Islet precursor cell (in vitro differentiated cells): ENCODE data around the gene CDKAL1.
"Not testable (repeated sequence)": the region's sequence is repeated elsewhere in the genome, so short reads cannot be mapped to it uniquely, and the experiment has no call there.

Source experiments
- DNase-seq: peaks from one replicate; pipeline ENCODE4 v3.0.0-alpha.2; 2018

CDKAL1 gene

DNA sequence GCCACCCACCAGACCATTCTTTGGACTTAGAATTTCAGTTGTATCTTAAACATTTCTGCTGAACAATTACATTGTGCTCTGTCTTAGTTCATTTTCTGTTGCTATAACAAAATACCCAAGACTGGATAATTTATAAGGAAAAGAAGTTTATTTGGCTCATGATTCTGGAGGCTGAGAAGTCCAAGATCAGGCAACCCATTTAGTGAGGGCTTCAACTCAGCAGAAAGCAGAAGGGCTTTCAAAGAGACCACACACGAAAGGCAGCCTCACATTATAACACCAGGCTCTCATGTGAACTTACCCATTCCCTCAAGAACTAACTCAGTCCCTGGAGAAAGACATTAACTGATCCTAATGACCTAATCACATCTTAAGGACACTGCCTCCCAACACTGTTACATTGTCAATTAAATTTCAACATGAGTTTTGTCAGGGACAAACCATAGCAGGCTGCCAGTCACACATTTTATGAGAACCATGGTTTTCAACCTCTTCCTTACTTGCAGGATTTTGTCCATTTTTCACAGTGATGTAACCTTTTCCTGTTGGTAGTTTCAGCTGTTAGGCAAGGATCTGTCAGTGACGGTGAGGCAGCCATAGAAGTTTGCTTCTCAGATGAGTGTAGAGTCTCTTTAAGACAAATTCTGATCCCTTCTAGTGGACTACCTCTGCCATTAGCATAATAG lies 659.7 kb downstream of the CDKAL1 start:
- DNase-seq = no peak

DNA sequence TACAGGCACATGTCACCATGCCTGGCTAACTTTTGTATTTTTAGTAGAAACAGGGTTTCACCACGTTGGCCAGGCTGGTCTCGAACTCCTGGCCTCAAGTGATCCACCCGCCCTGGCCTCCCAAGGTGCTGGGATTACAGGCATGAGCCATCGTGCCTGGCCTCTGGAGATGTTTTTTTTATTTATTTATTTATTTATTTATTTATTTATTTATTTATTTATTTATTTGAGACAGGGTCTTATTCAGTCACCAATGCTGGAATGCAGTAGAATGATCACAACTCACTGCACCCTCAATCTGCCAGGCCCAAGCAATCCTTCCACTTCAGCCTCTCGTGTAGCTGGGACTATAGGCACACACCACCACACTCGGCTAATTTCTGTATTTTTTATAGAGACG lies 661.0 kb downstream of the CDKAL1 start:
- DNase-seq = not testable (repeated sequence)

DNA sequence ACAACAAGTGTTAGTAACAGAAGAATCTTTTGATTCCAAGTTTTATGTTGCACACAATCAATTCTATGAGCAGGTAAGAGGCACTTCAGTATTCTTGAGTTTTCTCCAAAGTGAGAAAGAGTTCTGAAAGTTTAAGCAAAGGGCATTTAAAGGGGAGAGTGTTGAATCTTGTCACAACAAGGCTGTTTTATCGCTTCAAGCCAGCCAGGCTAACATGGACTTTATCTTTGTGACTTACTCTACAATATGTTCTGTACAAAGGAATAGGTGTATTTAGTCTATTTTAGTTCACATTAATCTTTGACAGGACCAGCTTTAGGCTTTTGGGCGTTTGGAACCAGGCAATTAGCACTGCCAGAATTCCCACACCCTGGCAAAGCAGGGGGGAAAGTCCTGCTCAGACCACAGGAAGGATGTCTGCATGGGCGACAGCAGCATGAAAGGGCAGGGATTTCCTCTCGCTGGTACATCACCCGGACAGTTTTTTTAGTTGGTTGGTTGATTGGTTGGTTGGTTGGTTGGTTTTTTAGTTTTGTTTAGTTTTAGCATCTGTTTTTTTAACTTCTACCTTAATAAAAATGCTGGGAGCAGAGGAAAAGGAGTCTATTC lies 663.9 kb downstream of the CDKAL1 start:
- DNase-seq = no peak

DNA sequence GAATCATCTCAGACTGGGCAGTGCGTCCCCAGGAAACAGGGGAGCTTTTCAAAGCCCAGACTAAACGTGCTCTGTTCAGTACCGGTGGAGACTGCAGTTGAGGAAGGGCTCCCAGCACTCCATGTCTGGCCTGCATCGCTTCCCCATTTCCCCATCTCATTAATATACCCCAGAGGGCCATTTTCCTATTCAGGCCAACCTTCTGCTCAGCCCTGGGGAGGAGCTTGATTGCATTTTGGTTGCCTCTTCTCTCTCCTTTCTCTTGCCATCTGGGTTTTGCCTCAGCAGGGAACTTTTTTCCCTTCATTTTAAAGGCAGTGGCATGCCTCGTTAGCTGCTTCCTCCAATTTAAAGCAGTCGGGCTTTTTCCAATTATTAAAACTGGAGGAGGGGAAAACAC lies 665.0 kb downstream of the CDKAL1 start:
- DNase-seq = no peak

DNA sequence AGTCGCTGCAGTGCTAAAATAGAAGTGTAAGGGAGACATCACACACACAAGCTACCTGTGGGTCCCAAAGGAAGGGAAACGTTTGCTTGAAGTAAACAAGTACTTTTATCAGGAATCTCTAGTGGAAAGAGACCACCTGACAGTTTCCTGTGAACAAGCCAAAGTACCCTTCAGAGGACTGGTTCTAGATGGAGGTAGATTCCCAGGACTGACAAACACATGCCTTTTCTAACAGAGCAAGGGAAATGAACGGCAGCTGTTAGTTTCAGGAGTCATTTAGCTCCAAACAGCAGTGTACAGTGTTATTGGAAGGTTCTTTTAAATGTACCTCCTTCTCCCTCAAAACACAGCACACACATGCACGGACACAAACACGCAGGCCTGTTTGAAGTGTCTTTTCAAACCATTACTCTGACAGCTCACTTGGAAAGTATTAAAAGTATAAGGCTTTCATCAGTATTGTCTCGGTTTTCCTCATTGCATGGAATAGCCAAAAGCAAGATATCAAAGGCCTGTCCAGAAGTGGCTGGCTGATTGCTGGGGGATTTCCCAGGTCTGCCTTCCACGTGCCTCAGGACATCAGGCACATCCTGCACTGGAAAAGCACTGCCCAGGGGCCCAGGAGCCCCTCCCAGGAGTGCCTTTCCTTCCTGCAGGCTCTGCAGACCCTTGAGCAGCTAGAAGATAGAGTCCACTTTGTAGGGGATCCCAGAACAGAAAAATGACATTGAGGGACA lies 666.0 kb downstream of the CDKAL1 start:
- peak; percentile 77 for DNase-seq

DNA sequence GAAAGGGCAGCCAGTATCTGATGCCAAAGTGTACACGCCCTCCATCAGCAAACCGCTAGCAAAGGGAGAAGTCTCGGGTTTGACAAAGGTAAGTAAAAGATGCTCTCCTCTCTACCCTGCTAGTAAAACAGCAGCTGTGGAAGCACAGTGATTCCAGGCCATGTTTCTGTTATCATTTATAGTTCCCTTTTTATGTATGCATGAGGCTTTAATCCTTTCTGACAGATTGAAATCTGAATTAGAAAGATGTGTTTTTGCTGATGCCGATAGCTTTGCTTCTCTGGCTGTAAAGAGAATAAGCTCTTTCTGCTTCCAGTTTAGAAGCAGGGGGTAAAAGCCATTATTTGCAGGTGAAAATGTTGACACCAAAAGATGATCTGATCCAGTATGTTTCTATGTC lies 666.9 kb downstream of the CDKAL1 start:
- no peak for DNase-seq

DNA sequence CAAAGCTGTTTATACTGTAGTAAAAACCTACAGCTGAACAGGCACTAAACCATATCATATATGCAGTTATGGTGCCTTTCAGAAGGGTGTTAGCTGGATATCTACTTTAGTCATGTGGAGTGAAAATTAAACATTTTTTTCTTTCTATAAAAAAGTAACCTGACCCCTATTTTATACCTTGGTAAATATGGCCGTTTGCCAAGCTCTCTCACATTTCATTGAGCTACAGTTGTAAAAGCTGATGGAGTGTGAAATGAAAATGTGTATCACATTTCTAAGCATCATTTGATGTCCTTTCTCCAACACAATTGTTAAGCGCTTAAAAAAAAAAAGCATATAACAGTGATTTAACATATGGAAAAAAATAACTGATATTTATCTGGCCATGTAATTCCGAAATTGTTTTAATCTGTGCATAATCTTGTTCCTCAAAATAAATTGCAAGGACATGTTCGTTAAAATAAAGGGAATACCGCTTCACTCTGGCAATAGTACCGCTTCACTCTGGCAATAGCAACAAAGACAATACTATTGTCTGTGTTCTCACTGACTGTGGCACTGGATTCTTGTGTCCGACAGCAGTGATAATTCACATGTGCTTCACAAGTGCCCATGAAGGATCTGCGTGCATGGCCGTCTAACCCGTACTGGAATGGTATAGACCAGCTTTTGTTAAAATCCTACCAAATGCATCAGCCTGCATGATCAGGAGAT lies 667.5 kb downstream of the CDKAL1 start:
- DNase-seq = no peak

DNA sequence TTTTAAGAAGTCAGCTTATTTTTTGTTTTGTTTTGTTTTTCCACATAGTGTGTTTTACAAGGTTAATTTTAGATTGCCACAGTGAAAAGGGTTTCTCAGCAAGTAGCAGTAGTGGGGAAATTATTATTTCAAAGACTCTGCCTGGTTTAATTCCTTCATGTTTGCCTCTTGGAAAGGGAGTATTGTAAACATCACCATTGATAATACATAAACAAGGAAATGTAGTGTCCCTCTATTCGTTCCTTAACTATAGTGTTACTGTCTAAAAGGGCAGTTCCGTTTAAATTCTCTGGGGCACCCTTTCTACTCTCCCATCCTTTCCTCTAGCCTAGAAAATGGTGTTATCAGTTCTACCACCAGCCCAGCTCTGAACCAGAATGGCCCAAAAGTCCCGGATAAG lies 668.3 kb downstream of the CDKAL1 start:
- DNase-seq = no peak

DNA sequence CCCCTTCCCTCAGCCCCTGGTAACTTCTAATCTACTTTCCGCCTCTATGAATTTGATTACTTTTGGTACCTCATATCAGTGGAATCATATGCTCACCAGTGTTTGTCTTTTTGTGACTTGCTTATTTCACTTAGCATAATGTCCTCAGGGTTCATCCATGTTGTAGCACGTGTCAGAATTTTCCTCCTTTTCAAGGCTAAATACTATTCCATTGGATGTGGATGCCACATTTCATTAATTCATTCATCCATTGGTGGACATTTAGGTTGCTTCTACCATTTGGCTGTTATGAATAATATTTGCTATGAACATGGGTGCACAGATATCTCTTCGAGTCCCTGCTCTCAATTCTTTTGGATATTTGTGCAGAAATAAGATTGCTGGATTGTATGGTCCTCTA lies 670.7 kb downstream of the CDKAL1 start:
- DNase-seq = no peak

DNA sequence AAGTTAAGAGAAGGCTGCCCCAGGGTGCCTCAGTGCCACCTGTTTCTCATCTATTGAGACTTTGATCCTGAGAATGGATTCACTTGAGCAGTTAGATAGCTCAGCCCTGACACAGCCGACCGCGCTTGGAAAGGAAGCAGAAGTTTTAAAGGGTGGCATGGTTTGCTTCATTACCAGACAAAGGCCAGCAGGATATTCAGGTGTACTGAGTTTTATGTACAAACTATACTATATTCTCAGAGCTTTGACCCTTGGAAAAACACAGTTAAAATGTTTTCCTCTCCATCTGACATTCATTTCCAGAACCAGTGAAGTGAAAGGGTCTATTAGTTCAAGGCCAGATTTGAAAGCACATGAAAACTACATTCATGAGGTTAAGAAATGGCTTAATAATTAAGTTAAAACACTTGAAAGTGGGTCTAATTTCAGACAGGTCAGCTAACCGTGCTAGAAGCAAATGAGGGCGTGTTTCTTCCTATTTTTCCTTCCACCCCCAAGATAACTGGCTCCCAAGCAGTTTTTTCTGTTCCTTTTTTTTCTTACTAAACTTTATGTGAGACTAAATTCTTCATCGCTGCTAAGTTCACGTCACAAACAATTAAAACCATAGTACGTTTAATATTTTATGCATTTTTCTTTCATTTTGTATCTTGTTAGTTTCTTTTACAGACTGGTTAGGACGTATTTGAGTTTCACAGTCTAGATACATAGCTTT lies 674.0 kb downstream of the CDKAL1 start:
- no peak for DNase-seq

DNA sequence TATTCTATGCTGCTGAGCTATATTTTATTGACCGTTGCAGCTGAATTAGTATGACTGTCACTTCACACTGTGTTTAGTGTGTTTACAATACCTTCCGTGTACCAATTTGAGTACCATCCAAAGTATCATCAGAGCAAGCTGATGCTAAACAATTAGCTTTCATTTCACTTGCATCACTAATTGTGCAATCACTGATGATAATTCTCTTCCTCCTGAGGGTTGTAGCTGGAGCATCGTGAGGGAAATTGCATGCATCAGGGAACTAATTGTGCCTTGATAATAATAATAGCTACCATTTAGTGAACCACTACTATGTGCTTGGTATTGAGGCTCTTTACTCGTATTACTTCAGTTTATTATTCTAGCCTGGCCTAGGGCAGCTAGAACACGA lies 674.5 kb downstream of the CDKAL1 start:
- DNase-seq = no peak

DNA sequence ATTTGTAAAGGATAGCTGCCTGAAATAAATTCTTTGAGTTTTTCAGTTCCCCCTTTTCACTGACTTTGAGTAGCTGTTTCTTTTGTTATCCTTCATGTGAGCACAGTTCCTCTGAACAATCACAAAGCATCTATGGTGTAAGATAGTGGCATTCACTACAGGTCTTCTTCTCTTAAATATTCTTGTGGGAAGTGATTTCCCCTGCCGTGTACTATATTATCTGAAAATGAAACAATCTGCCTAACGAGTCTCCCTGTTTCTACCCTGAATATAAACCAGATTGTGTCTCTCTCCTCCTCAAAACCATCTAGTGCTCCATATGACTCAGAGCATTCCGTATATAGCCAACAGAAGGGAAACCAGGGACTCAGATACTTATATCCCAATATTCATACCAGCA lies 679.2 kb downstream of the CDKAL1 start:
- DNase-seq = no peak

DNA sequence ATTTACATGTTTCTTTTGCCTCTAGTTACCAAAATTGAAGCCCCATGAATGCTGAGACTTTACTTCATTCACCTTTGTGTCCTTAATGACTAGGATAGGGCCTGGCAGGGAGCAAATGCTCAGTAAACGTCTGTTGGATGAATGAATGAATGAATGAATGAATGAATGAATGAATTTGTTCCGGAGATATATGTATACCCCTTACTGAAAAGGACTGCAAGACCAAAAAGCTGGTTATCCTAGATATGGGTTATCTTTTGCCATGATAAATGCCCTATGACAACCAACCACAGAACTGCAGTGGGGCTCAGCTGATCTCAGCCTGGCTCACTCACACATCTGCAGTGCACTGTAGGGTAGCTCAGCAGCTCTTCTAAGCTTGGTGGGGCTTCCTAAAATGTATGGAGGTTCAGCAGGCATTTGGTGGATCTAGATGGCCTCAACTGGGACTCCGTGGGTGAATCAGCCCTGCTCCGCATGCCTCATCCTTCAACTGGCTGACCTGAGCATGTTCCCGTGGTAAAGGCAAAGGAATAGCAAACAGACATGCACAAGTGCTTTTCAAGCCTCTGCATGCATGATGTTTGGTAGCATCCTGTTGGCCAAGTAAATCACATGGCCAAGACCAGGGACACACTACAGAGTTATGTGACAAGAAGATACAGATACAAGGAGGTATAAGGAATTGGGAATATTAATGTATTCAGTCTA lies 680.6 kb downstream of the CDKAL1 start:
- DNase-seq = no peak

DNA sequence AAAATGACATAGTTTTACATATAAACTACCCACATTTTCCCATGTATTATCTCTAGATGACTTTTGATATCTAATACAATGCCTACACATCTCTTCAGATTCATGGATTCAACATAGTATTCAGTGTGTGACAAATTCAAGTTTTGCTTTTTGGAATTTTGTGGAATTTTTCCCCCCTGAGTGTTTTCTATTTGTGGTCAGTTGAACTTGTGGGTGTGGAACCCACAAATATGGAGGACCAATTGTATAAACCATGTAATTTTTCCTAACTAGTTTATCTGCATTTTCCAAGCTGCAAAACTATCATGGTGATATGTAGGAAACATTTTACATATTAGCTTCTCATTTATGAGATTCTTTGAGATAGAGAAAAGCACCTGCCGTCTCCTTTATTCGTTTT lies 685.0 kb downstream of the CDKAL1 start:
- DNase-seq = no peak

DNA sequence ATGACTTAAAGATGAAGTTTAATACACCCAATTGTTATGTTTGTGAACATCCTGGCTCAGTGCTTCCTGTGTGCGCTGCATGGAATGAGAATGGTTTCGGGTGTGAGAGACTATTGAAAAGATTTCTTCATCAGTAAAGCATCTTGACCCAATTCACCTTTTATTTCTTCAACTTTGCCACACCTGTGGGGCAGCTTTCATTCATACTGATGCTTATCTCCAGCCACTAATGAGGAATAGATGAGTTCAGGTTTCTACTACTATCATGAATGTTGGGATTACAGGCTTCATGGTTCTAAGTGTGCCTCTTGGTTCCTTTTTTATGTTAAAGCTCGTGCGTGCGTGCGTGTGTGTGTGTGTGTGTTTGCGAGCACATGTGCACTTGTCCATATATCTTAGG lies 685.6 kb downstream of the CDKAL1 start:
- DNase-seq = no peak

DNA sequence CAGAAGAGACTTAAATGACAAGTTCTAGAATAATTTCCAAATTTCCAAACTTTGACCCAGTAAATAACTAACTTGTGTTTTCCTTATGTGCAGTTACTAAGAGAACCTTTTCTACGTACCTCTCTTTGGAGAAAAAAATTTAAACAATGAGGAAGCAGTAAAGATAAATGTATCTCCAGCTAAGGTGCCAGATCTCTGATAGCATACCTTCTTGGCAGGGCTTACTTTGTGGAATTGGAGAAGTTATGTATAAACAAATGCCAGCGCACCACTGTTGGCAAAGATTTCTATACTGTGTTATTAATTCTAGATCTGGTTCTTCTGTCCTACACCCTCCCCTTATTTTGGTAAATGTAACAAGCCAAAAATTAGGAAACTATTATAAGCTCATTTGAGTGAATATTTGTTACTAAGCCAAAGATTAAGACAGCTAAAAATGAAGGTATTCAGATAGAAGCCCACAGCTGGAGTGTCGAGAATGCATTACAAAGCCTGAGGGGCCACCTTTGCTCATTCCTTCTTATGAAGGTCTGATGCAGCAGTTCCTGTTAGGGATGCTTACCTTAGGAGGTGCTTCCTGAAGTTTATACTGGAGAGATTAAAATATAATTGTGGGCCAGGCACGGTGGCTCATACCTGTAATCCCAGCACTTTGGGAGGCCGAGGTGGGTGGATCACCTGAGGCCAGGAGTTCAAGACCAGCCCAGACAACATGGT lies 686.2 kb downstream of the CDKAL1 start:
- no peak for DNase-seq

DNA sequence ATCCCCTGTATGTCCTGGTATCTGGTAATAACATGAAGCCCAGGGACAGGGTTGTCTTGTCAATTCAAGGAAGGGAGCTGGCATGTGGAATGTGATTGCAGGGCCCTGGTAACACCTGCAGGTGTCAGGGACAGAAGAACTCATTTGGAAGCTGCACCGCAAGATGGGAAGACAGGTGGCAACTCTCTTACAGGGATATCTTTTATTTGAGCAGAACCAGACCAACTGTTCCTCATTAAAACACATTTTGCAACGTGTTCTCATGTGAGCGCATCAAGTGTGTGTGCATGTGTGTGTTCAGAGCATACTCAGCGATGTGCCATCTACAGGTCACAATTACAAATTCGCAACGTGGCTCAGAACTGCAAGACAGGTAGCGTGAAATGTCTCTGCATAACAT lies 688.4 kb downstream of the CDKAL1 start:
- no peak for DNase-seq

DNA sequence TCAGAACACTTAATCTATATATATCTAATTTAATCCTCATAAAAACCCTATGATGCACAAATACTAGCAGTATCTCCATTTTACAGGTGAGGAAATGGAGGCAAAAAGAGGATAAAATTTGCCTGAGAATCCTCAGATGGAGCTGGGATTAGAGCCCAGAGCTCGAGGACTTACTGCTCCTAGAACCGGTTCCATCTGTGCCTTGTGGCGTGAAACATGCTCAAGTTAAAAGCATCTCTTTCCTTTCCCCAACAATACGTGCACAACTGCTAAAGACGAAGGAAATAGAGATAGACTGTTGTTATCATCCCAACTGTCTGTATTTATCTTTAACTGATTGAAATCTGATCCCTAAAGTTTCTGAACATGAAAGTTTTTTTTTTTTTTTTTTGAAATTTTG lies 691.7 kb downstream of the CDKAL1 start:
- DNase-seq = no peak

DNA sequence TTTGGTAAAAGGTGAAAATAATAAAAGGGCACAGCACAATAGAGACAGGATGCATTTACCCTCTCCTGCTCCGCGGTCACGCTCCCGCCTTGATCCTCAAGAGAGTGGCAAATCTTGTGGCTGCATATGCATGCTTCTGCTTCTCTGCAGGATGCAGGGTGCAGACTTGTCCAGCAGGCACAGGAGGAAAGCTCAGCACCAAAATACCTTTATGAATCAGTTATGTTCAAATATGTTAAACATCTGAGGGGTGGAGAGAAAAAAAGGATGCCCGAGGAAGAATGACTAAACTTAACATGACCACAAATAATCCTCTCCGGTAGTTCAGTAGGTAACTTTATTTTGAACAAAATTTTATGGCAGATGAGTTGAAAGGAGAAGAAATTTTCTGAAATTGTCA lies 693.2 kb downstream of the CDKAL1 start:
- no peak for DNase-seq

DNA sequence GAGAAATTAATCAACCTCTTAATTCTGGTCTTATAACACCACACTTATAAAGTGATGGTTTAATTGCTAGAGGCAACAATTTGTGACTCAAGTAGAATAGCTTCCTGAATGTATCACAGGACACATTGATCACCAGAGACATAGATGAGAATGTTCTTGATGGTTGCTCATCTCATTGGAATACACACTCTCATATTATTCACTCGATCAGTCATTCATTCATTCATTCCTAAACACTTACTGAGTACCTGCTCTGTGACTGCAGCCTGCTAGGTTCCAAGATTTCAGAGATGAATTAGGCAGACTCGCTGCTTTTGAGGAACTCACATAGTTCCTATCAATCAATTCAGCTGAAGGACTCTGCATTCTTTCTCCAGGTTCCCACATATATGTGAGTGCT lies 694.2 kb downstream of the CDKAL1 start:
- no peak for DNase-seq

DNA sequence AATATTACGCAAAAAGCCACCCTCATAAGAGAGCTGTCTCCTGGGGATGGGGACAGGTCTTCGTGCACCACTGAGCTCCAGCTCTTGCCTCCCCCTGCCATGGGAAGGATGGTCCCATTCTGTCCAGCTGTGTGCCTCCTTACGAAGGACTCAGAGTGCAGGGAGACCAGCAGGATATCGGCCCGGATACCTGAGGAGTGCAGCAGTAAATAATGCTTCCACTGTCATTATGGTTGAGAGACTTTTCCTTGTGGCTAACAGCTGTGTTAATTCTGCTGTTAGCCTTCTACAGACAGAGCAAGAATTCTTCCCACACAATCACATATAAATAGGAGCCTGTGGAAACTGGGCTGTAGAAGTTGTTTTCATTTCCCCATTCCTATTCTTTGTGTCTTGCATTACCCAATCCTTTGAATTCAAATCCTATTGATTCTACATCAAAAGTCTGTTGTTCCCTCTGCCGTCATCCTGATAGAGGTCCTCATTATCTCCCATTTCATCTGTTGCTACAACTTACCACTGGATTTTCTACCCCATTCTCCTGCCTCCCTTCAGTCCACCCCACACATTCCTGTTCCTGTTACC lies 694.7 kb downstream of the CDKAL1 start:
- no peak for DNase-seq
